ENCODE measurements around the gene SFXN3.

GRCh38 chr10:101046332-101047238 lies 15.6 kb downstream of the SFXN3 start:
- TF ChIP-seq CTCF (IDR thresholded peaks at IDR 0.05 in 2 of 3, conservative IDR thresholded peaks at IDR 0.05 in 1 of 3; ENCODE audit: control insufficient read depth in 2 of 3, extremely low read depth in 1 of 3, insufficient read depth in 1 of 3, low read depth in 3 of 3, low read length in 3 of 3): no peak
- TF ChIP-seq KDM1A (IDR thresholded peaks at IDR 0.05; ENCODE audit: borderline replicate concordance): no peak
- no peak for TF ChIP-seq SP1 (IDR thresholded peaks at IDR 0.05; ENCODE audit: low read depth, low read length)
- TF ChIP-seq NRF1 (conservative IDR thresholded peaks at IDR 0.05; ENCODE audit: low read depth, low read length): no peak
- no peak for TF ChIP-seq NFYB (IDR thresholded peaks at IDR 0.05; ENCODE audit: insufficient read depth, low read depth, low read length)
- TF ChIP-seq POLR2AphosphoS5 (IDR thresholded peaks at IDR 0.05; ENCODE audit: low read length): no peak
- TF ChIP-seq POLR2A (IDR thresholded peaks at IDR 0.05; ENCODE audit: low read depth, low read length): no peak
- no peak for TF ChIP-seq ZBTB40 (IDR thresholded peaks at IDR 0.05; ENCODE audit: borderline replicate concordance)
- TF ChIP-seq TCF7 (IDR thresholded peaks at IDR 0.05; ENCODE audit: borderline replicate concordance): no peak
- TF ChIP-seq MYC (IDR thresholded peaks at IDR 0.05; ENCODE audit: insufficient read depth, insufficient read length, insufficient replicate concordance, low read length, severe bottlenecking): no peak
- TF ChIP-seq CEBPZ (IDR thresholded peaks at IDR 0.05; ENCODE audit: low read depth, low read length): no peak
- TF ChIP-seq EP300 (IDR thresholded peaks at IDR 0.05; ENCODE audit: borderline replicate concordance in 1 of 2, control insufficient read depth in 1 of 2, low read depth in 2 of 2, low read length in 2 of 2): no peak
